HG03558 (cell line): Measurements from ENCODE around the gene AQP3.
A peak's percentile ranks its signal among the peaks of the same experiment; 100 is the strongest.
"Not testable (repeated sequence)": the region's sequence is repeated elsewhere in the genome, so short reads cannot be mapped to it uniquely, and the experiment has no call there.

ENCODE experiments used
- ATAC-seq: cut with Tn5 transposase; IDR thresholded peaks from one replicate; pipeline ENCODE4 v1.9.1; 2021; ENCODE audit warnings: moderate number of reproducible peaks; ENCODE audit not compliant: unreplicated experiment; ENCODE audit errors: extremely low read depth

Gene AQP3

DNA sequence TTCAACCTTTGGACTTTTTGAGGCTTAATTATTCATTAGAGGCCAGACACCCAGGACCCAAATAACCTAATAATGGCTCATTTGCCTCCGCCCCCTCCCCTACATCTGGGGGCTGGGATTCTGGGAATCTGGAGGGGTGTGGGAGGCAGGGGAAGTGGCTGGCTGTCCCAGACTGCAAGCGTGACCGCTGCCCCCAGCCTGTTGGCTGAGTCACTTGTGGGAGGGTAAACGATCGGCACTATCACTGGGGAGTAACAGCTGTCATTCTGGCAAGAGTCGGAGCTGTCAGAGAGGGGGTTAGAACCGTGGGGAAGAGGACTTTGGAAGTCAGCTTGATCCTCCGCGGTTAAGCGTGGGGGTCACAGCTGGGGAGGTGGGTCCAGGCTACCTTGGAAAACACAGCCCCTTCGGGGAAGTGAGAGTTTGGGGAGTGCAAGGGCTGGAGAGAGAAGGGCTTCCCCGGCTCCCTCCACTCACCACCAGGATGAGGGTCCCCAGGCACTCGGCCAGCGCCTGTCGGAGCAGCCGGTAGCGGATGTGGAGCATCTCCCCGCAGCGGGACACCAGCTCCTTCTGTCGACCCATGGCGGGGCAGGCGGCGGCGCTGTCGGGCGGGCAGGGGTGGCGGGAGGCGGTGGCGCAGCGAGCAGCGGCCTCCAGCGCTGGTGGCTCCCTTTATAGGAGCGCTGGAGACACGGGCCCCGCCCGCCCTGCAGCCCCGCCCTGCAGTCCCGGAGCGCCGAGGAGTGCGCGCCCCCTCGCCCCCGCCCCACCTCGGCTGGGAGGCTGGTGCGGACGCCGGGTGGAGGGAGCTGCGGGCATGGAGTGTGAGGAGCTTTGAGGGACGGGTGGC is at the start of gene AQP3:
AQP3 (minus strand) TSS at position 648 of the 853 bp plus-strand sequence; CDS start at position 585, 63 bp downstream.
- no peak for ATAC-seq

GRCh38 chr9:33493819-33494218 is 46.4 kb upstream of the AQP3 start:
- not testable (repeated sequence) for ATAC-seq

DNA sequence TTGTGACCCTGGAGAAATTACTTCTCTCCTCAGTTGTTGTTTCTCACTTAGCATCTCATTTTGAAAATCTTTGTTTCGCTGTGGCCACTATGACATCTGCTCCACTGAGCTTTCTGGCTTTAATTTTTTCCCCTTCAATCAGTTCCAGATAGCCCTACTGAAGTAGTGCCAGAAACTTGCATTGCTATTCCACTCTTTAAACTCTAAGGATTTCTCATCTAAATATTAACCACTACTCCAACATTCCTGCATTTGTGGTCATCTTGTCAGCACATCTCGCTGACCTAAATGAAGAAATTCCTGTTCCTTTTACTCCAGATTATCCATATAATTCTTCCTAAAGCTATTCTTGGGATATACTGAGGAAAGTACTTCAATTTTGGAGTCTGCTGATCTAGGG is 41.7 kb upstream of the AQP3 start:
- no peak for ATAC-seq

GRCh38 chr9:33485312-33485711 is 37.9 kb upstream of the AQP3 start:
- ATAC-seq, result not testable (repeated sequence)

- no peak for ATAC-seq
Observed at GRCh38 chr9:33480976-33481375, 33.6 kb upstream of the AQP3 start.

GRCh38 chr9:33480106-33480505 is 32.7 kb upstream of the AQP3 start:
- no peak for ATAC-seq

DNA sequence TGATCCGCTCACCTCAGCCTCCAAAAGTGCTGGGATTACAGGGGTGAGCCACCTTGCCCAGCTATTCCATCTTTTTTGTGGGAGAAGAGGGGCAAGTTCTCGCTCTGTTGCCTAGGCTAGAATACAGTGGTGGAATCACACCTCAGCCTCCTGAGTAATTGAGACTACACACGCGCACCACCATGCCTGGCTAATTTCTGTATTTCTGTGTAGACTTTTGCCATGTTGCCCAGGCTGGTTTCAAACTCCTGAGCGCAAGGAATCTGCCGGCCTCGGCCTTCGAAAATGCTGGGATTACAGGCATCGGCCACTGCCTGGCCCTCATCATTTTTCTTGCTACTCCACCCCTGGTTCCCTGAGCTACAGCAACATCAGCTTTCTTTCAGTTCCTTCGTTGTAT is 29.1 kb upstream of the AQP3 start:
- ATAC-seq, result no peak

DNA sequence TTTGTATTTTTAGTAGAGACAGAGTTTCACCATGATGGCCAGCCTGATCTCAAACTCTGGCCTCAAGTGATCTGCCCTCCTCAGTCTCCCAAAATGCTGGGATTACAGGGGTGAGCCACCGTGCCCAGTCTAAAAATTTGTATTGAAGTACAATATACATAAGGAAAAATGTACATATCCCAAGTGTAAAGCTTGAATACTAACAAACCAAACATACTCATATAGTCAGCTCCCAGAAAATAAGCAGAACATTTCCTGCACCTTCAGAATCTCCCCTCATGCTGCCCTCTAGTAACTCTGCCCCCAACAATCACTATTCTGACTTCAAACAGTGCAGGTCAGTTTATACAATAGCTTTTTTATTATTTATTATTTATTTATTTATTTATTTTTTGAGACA is 28.0 kb upstream of the AQP3 start:
- no peak for ATAC-seq

DNA sequence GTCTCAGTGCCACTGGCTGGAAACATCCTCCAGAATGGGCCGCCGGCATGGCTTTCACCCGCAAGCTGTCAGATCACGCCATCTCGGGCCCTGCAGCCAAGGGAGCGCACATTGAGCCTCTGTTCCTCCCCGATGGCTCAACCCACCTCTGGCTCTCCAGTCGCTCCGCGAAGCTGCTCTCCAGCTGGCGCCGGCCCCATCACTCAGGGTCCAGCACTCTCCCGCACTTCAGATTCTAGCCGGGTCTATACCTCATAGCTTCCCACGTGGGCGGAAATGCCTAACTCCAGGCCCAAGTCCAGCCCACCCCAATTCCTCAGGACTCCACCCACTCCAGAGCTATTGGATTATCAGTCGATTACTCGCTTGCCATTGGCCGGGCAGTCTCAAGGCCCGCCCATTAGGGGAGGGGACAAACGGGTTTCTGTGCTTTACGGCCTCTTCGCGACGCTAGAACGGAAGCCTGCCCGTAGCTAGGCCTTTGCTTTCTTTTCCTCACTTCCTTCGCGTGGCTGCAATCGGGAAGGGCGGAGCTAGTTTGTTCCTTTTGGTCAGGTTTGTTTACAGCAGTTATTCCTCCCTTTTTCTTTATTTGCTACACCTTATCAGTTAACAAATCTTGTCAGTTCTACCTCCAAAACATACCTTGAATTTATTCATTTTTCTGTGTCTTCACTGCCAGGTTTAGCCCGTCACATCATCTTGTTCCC is 26.4 kb upstream of the AQP3 start, which contains the start of gene NOL6:
NOL6 (minus strand) TSS at position 282 of the 710 bp plus-strand sequence; CDS start at position 200, 82 bp downstream.
- peak; percentile 97 for ATAC-seq

DNA sequence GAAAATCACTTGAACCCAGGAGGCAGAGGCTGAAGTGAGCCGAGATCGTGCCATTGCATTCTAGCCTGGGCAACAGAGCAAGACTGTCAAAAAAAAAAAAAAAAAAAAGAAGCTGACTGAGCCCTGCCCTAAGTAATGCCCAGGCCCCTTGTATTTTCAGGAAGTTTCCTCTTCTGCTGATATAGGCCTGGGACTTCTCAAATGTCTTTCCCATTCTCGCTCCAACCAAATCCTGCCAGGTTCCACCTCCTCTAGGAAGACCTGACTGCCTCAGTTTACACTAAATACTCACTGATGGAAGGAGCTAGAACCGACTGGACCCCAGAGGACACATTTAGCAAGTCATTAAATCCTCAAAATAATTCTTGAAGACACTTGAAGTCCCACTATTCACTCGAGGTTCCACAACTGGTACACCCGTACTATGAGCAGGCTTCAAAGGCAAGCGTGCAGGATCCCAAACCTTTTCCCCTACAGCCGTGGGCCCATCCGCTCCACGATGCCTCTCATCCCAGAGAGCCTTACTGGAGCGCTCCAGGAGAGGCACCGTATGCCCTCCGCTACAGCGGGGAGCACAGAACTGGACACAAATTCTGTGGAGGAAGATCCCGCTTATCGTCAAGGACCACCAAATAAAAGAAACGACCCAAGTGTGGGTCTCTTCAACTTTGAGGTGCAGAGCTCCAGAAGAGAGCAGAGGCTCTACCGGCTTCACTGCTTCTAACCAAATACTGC is 25.7 kb upstream of the AQP3 start:
- no peak for ATAC-seq

DNA sequence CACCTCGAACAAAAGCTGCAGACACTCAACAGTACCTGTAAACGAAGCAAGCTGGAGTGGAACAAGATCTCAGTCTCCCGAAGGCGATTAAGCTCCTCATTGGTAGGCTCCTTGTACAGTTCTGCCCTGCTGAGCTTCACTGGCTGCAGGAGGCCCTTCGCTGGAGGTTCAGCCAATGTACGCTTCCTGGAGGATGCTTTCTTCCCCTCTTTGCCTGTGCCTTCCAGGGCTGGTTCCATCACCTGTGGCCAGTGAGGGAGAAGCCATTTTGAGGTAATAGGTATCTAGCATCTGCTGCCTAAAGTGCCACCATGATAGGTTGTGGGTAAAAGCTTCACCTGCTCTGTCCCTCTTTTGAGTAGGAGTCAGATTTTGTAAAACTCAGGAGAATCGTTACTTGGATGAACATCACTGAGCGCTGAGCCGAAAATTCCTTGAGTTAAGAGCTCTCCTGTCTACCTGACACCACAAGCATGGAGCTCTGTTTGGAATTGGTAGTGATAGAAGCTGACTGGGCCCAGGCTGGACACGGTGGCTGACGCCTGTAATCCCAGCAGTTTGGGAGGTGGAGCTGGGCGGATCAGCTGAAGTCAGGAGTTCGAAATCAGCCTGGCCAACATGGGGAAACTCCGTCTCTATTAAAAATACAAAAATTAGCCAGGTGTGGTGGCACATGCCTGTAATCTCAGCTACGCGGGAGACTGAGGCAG is 24.9 kb upstream of the AQP3 start:
- ATAC-seq, result no peak

GRCh38 chr9:33471361-33471760 is 24.0 kb upstream of the AQP3 start:
- ATAC-seq, result no peak

GRCh38 chr9:33469891-33470290 is 22.5 kb upstream of the AQP3 start:
- no peak for ATAC-seq

DNA sequence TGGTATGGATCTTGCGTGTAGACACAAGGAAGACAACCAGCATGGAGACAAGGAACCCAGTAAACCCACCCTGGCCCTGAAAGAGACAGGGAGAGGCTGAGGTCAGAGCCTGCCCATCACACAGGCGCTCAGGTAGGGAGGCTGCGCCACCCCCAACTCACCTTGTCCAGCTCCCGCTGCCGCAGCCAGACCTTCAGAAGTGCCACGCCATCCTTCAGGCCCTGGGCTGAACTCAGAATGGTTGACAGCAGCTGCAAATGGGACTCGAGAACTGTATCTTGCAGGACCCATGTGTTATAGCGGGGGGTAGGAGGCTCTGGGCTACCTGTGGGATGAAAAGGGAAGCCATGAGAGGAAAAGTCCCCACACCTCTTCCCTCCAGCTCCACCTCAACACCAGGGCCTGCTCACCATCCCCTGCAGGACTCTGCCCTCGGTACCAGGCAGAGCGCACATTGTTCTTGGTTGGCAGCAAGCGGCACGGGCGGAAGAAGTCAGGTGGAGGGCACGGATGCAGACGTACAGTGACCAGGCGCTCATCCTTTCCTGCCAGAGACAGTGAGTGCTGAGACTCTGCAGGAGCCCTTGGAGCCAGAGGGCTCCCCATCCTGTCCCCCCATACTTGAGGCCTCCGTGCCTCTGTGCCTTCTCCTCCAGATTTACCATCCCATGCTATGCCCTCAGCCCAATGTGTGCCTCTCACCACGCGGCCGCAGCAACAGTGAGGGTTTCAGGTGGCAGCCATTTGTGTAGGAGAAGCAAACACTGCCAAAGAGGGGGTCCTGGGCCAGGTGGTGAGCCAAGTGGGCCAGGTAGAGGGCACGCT is 21.6 kb upstream of the AQP3 start:
- no peak for ATAC-seq

GRCh38 chr9:33468215-33468730 is 20.9 kb upstream of the AQP3 start:
- no peak for ATAC-seq

- ATAC-seq, result no peak
Observed at GRCh38 chr9:33467526-33467925, 20.1 kb upstream of the AQP3 start.

GRCh38 chr9:33466565-33467495 is 19.4 kb upstream of the AQP3 start:
- ATAC-seq, result no peak
